ENCODE results near the gene TPPP3.
"Not testable (repeated sequence)": the region's sequence is repeated elsewhere in the genome, so short reads cannot be mapped to it uniquely, and the experiment has no call there.

The TPPP3 gene

DNA sequence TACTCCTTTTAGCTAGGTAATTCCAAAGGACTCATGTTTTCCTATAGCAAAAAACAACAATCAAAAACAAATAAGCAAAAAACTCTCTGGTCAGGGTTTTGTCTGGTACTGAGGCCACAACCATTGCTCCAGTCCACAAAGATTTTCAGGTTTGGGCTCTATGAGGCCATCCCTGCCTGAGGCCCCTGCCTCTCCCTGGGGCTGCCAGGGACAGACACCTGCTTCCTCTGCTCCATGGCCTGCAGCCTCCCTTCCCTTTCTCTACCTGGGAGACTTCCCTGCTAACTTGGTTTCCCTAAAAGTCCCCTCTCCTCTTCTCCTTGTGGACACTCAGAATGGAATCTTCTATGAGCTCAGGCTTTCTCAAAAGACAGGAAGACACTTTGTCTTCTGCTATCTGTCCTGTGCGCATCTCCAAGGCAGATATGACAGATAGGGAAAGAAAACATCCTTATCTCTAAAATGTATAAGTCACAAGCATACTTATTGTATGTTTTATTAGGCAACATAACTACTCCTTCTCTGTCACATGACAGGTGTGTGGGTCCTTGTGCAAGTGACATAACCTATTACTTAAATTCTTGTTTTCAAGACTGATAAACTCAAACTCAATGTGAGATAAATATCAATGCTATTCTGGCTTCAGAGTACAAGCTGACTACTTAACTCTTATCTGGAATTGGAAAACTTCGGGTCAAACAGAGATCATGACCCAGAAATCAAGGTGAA, 24.2 kb upstream of the TPPP3 start:
- H3K9ac ChIP-seq (ENCODE audit: low read length) = peak overlapping the region; percentile 97
- H3K4ac ChIP-seq (ENCODE audit: low read depth in 1 of 2, low read length in 2 of 2) = no peak overlapping the region
- H3K4me3 ChIP-seq (ENCODE audit: insufficient read depth in 1 of 2, low read depth in 1 of 2, low read length in 2 of 2) = no peak overlapping the region
- WGBS = 85% methylated on average over 1 of the region's 2 CpGs
- no peaks in the 10 kb centered on the region for H3K9me3 ChIP-seq (ENCODE audit: control insufficient read depth, low read length)
- no peak overlapping the region for H3K4me2 ChIP-seq (ENCODE audit: low read length, poor library complexity, severe bottlenecking)
- no peak overlapping the region for H3K18ac ChIP-seq (ENCODE audit: low read depth in 1 of 2, low read length in 2 of 2)
- H3K14ac ChIP-seq (ENCODE audit: low read length in 2 of 2) = no peak overlapping the region
- H2AK5ac ChIP-seq (ENCODE audit: low read length, severe bottlenecking) = no peak overlapping the region
- no peak overlapping the region for H4K91ac ChIP-seq (ENCODE audit: low read length)
- no peak overlapping the region for H2BK5ac ChIP-seq (ENCODE audit: low read depth, low read length, poor library complexity, severe bottlenecking)
- H3K27me3 ChIP-seq (ENCODE audit: control insufficient read depth in 1 of 2, insufficient read depth in 1 of 2, low read length in 2 of 2) = peaks cover 0 to 16% of the 10 kb centered on the region in 2 experiments
- no peak overlapping the region for H2BK120ac ChIP-seq (ENCODE audit: low read depth, low read length)
- peaks cover 0 to 5% of the 10 kb centered on the region in 2 experiments for H3K36me3 ChIP-seq (ENCODE audit: control insufficient read depth in 1 of 2, insufficient read depth in 2 of 2, low read depth in 1 of 2, low read length in 2 of 2)
- no peak overlapping the region for H3K27ac ChIP-seq (ENCODE audit: low read length, poor library complexity, severe bottlenecking)
- H2BK15ac ChIP-seq (ENCODE audit: low read depth, poor library complexity, severe bottlenecking) = no peak overlapping the region
- H3K4me1 ChIP-seq (ENCODE audit: control insufficient read depth, insufficient read depth, low read depth, low read length) = peaks cover 2% of the 10 kb centered on the region
- no peak overlapping the region for H4K8ac ChIP-seq (ENCODE audit: low read length)
- H3K79me1 ChIP-seq (replicated peaks; ENCODE audit: low read length, poor library complexity, severe bottlenecking) = peaks cover 3% of the 10 kb centered on the region
- DNase-seq = no peak
- H2BK12ac ChIP-seq (ENCODE audit: low read length in 2 of 2) = no peak overlapping the region
- no peak overlapping the region for H2AFZ ChIP-seq (ENCODE audit: low read depth, low read length)
- no peak overlapping the region for H3K23ac ChIP-seq (ENCODE audit: low read length in 2 of 2)

DNA sequence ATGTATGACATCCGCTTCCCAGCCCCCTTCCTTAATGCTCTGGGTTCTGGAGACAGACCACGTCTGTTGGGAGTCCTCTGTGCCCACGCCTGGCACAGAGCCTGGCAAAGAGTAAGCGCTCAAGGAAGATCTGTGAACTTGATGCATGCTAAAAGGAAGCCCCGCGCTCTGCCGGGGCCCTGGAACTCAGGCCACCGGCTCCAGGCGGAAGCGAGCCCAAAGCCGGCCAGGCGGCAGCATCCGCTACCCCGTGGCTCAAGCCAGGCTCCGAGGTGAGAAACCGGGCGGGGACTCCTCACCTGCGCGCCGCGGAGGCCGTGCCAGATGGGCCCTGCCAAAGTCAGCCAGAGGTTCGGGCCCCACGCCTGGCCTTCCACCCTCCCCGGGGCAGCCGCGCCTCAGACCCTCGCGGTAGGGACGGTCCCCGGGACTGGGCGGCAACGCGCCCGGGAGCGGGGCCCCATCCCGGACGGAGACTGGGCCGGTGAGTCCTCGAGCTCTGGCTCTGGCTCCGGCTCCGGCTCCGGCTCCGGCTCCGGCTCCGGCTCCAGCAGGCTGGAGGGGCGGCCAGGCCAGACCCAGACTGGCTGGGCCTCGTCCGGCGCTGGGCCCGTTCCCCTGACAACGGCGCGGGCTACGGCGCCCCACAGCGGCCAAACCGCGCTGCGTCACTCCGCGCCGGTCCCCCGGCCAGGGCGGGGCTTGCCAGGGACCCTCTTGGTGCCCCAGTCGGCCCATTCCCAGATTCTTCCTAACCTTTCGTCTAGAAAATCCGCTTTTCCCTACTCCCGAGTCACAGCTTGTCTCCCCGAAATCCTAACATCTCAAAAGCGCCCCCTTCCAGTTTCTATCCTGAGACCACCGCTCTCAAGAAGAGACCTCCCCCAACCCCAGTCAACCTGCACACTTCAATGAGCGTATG, 22.8 kb upstream of the TPPP3 start, which contains the start of gene ZDHHC1:
Gene ZDHHC1 (minus strand): TSS at position 606 of the 922 bp plus-strand sequence. CDS start 8,702 bp downstream, outside the sequence.
- Histone ChIP-seq H3K27ac (ENCODE audit: low read length, poor library complexity, severe bottlenecking) (no peak within 1 kb of the TSS), H4K91ac (ENCODE audit: low read length) (peak within 1 kb of the TSS; percentile 58), H3K23ac (ENCODE audit: low read length in 2 of 2) (no peak within 1 kb of the TSS), H3K4me2 (ENCODE audit: low read length, poor library complexity, severe bottlenecking) (peak within 1 kb of the TSS; percentile 86), H2AFZ (ENCODE audit: low read depth, low read length) (peak within 1 kb of the TSS; percentile 83), H2BK12ac (ENCODE audit: low read length in 2 of 2) (peak within 1 kb of the TSS in 1 of 2 experiments; percentile 16), H4K8ac (ENCODE audit: low read length) (peak within 1 kb of the TSS; percentile 83), H2BK120ac (ENCODE audit: low read depth, low read length) (peak within 1 kb of the TSS; percentile 13), H3K36me3 (ENCODE audit: control insufficient read depth in 1 of 2, insufficient read depth in 2 of 2, low read depth in 1 of 2, low read length in 2 of 2) (peaks cover 0 to 5% of the 10 kb centered on the region in 2 experiments), H3K4me3 (ENCODE audit: insufficient read depth in 1 of 2, low read depth in 1 of 2, low read length in 2 of 2) (peak within 1 kb of the TSS; percentile 78 to 89), H3K9me3 (ENCODE audit: control insufficient read depth, low read length) (no peaks in the 10 kb centered on the region), H2BK5ac (ENCODE audit: low read depth, low read length, poor library complexity, severe bottlenecking) (no peak within 1 kb of the TSS), H2AK5ac (ENCODE audit: low read length, severe bottlenecking) (no peak within 1 kb of the TSS), H3K4ac (ENCODE audit: low read depth in 1 of 2, low read length in 2 of 2) (peak within 1 kb of the TSS in 1 of 2 experiments; percentile 74), H3K27me3 (ENCODE audit: control insufficient read depth in 1 of 2, insufficient read depth in 1 of 2, low read length in 2 of 2) (peaks cover 0 to 8% of the 10 kb centered on the region in 2 experiments), H3K9ac (ENCODE audit: low read length) (peak within 1 kb of the TSS; percentile 97), H3K14ac (ENCODE audit: low read length in 2 of 2) (peak within 1 kb of the TSS in 1 of 2 experiments; percentile 79), H3K79me1 (replicated peaks; ENCODE audit: low read length, poor library complexity, severe bottlenecking) (peaks cover 4% of the 10 kb centered on the region), H2BK15ac (ENCODE audit: low read depth, poor library complexity, severe bottlenecking) (peak within 1 kb of the TSS; percentile 33), H3K18ac (ENCODE audit: low read depth in 1 of 2, low read length in 2 of 2) (peak within 1 kb of the TSS in 1 of 2 experiments; percentile 46), H3K4me1 (ENCODE audit: control insufficient read depth, insufficient read depth, low read depth, low read length) (peaks cover 2% of the 10 kb centered on the region)
- DNase-seq = peak; percentile 75
- WGBS = 5% methylated on average over 64 of the region's 73 CpGs

DNA sequence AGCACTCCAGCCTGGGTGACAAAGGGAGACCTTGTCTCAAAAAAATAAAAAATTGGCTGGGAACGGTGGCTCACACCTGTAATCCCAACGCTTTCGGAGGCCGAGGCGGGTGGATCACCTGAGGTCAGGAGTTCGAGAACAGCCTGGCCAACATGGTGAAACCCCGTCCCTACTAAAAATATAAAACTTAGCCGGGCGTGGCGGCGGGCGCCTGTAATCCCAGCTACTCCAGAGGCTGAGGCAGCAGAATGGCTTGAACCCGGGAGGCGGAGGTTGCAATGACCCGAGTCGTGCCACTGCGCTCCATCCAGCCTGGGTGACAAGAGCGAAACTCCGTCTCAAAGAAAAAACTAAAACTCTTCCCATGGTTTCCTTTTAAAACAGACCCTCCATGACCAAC, 22.1 kb upstream of the TPPP3 start:
- H3K4ac ChIP-seq (ENCODE audit: low read depth in 1 of 2, low read length in 2 of 2); H4K8ac ChIP-seq (ENCODE audit: low read length); H3K9me3 ChIP-seq (ENCODE audit: control insufficient read depth, low read length); H2BK5ac ChIP-seq (ENCODE audit: low read depth, low read length, poor library complexity, severe bottlenecking); H3K4me1 ChIP-seq (ENCODE audit: control insufficient read depth, insufficient read depth, low read depth, low read length); H2AK5ac ChIP-seq (ENCODE audit: low read length, severe bottlenecking); H3K79me1 ChIP-seq (replicated peaks; ENCODE audit: low read length, poor library complexity, severe bottlenecking); H2BK12ac ChIP-seq (ENCODE audit: low read length in 2 of 2); DNase-seq; H3K27ac ChIP-seq (ENCODE audit: low read length, poor library complexity, severe bottlenecking); H2AFZ ChIP-seq (ENCODE audit: low read depth, low read length); H3K14ac ChIP-seq (ENCODE audit: low read length in 2 of 2); H2BK15ac ChIP-seq (ENCODE audit: low read depth, poor library complexity, severe bottlenecking); H2BK120ac ChIP-seq (ENCODE audit: low read depth, low read length); H3K27me3 ChIP-seq (ENCODE audit: control insufficient read depth in 1 of 2, insufficient read depth in 1 of 2, low read length in 2 of 2); H3K18ac ChIP-seq (ENCODE audit: low read depth in 1 of 2, low read length in 2 of 2); H4K91ac ChIP-seq (ENCODE audit: low read length); H3K36me3 ChIP-seq (ENCODE audit: control insufficient read depth in 1 of 2, insufficient read depth in 2 of 2, low read depth in 1 of 2, low read length in 2 of 2); H3K23ac ChIP-seq (ENCODE audit: low read length in 2 of 2): not testable (repeated sequence)
- peak overlapping the region; percentile 97 for H3K9ac ChIP-seq (ENCODE audit: low read length)
- 98% methylated on average over 19 of the region's 19 CpGs for WGBS
- H3K4me3 ChIP-seq (ENCODE audit: insufficient read depth in 1 of 2, low read depth in 1 of 2, low read length in 2 of 2) = peak overlapping the region in 1 of 2 experiments; percentile 89
- peak overlapping the region; percentile 86 for H3K4me2 ChIP-seq (ENCODE audit: low read length, poor library complexity, severe bottlenecking)
